PC-9 (cell line): Measurements from ENCODE around the gene TRIM38.

Experiments used
- CTCF ChIP-seq: fragments of 200-600 bp; sonication (generic); conservative IDR thresholded peaks from 2 replicates; pipeline ENCODE4 v1.6.1; 2017; ENCODE audit warnings: mixed run types, antibody characterized with exemption, mild to moderate bottlenecking, moderate library complexity
- EZH2 ChIP-seq: fragments of 200-600 bp; sonication (generic); IDR thresholded peaks from 2 replicates; pipeline ENCODE4 v1.8.0; 2017; ENCODE audit warnings: antibody characterized with exemption, low read depth

GRCh38 chr6:25927178-25927577 is 35.4 kb upstream of the TRIM38 start:
- TF ChIP-seq CTCF (no peak), EZH2 (no peak)
